SK-N-SH (cell line): ENCODE results near the gene MAP2K7. TPM values are rescaled to one million over a fixed set of nuclear protein-coding genes. Genes with fewer than 3 reads are reported as not detected.

Experiments
- CTCF ChIA-PET: fragments of 300-600, 350-600 bp; formaldehyde crosslinking; extraction: SDS; loops from one replicate; lab custom pipeline; 2021; lab: Yijun Ruan, JAX
- POLR2A ChIA-PET: fragments of 350-600 bp; sonication (Branson Sonifier 250); formaldehyde crosslinking; extraction: SDS; loops from one replicate; lab custom pipeline; 2020; ENCODE audit warnings: antibody characterized with exemption, inconsistent platforms; lab: Yijun Ruan, JAX
- DNase-seq: peaks from one replicate; pipeline ENCODE4 v3.0.0; 2012
- H2AFZ ChIP-seq: fragments of 200-600 bp; sonication (generic); 2 replicates; pipeline ENCODE4 v1.8.1; 2016; ENCODE audit warnings: antibody characterized with exemption, mild to moderate bottlenecking, low read depth
- H3F3A ChIP-seq: fragments of 200-600 bp; sonication (generic); replicated peaks from 2 replicates; pipeline ENCODE3; 2016; ENCODE audit warnings: antibody characterized with exemption, mild to moderate bottlenecking; ENCODE audit not compliant: insufficient read depth
- H3K27ac ChIP-seq, 2 experiments: fragments of 200-500 bp in 1 of 2; fragments of 200-600 bp in 1 of 2; sonication (Bioruptor generic) in 1 of 2; sonication (generic), shearing (Covaris generic) in 1 of 2; 2 replicates each; pipeline versions ENCODE4 v1.5.1 to v1.6.1; 2014 to 2016; ENCODE audit warnings: low read depth in 2 of 2, inconsistent platforms in 1 of 2, low read length in 1 of 2, mild to moderate bottlenecking in 1 of 2, mixed read lengths in 1 of 2
- H3K27me3 ChIP-seq: fragments of 200-600 bp; sonication (generic), shearing (Covaris generic); 2 replicates; pipeline ENCODE4 v1.6.1; 2016; ENCODE audit warnings: mixed run types; ENCODE audit not compliant: insufficient read depth
- H3K36me3 ChIP-seq, 2 experiments: fragments of 200-500 bp in 1 of 2; fragments of 200-600 bp in 1 of 2; sonication (Bioruptor generic) in 1 of 2; sonication (generic) in 1 of 2; replicated peaks in 1 of 2; 2 replicates each; pipeline versions ENCODE3 to v1.5.1; 2014 to 2016; ENCODE audit warnings: low read length in 1 of 2, mild to moderate bottlenecking in 1 of 2; ENCODE audit not compliant: insufficient read depth in 2 of 2, control insufficient read depth in 1 of 2
- H3K4me1 ChIP-seq, 2 experiments: fragments of 200-500 bp in 1 of 2; fragments of 200-600 bp in 1 of 2; sonication (Bioruptor generic) in 1 of 2; sonication (generic), shearing (Covaris generic) in 1 of 2; 2 replicates each; pipeline versions ENCODE4 v1.5.1 to v1.6.1; 2014 to 2016; ENCODE audit warnings: low read depth in 1 of 2, low read length in 1 of 2, mixed run types in 1 of 2; ENCODE audit not compliant: insufficient read depth in 2 of 2, control insufficient read depth in 1 of 2
- H3K4me2 ChIP-seq: fragments of 200-600 bp; sonication (generic), shearing (Covaris generic); 2 replicates; pipeline ENCODE4 v1.6.1; 2017; ENCODE audit warnings: mixed run types
- H3K4me3 ChIP-seq, 2 experiments: fragments of 200-500 bp in 1 of 2; fragments of 200-600 bp in 1 of 2; sonication (Bioruptor generic) in 1 of 2; sonication (generic), shearing (Covaris generic) in 1 of 2; 2 replicates each; pipeline versions ENCODE4 v1.5.1 to v1.8.1; 2014 to 2016; ENCODE audit warnings: low read depth in 2 of 2, inconsistent platforms in 1 of 2, low read length in 1 of 2, mild to moderate bottlenecking in 1 of 2, mixed read lengths in 1 of 2, moderate library complexity in 1 of 2
- H3K79me2 ChIP-seq: fragments of 200-600 bp; sonication (generic); 2 replicates; pipeline ENCODE4 v1.8.1; 2017; ENCODE audit warnings: mild to moderate bottlenecking; ENCODE audit not compliant: insufficient read depth
- H3K9ac ChIP-seq: fragments of 200-600 bp; sonication (generic); 2 replicates; pipeline ENCODE4 v1.6.1; 2017; ENCODE audit warnings: mixed run types
- H3K9me2 ChIP-seq: fragments of 200-600 bp; sonication (generic); 2 replicates; pipeline ENCODE4 v1.6.1; 2017; ENCODE audit warnings: mixed run types
- H3K9me3 ChIP-seq: fragments of 200-600 bp; sonication (generic); 2 replicates; pipeline ENCODE4 v1.6.1; 2017; ENCODE audit warnings: mixed run types, mild to moderate bottlenecking, moderate library complexity
- H4K20me1 ChIP-seq: fragments of 200-600 bp; sonication (generic); 2 replicates; pipeline ENCODE4 v1.6.1; 2017; ENCODE audit warnings: mild to moderate bottlenecking, mixed run types; ENCODE audit not compliant: insufficient read depth
- EP300 ChIP-seq, 2 experiments: IDR thresholded peaks; 2 replicates each; pipeline versions ENCODE4 v1.4.0 to v1.6.1; 2012; ENCODE audit warnings: borderline replicate concordance in 1 of 2, low read depth in 1 of 2, low read length in 1 of 2
- EZH2phosphoT487 ChIP-seq: fragments of 200-600 bp; sonication (generic); IDR thresholded peaks from 2 replicates; pipeline ENCODE4 v1.6.1; 2017; ENCODE audit warnings: low read depth, mixed run types, mild to moderate bottlenecking, antibody characterized with exemption, moderate library complexity, borderline replicate concordance
- FOXJ3 ChIP-seq: sonication (generic); formaldehyde crosslinking; IDR thresholded peaks from 2 replicates; pipeline ENCODE4 v1.5.1; 2020; ENCODE audit warnings: mild to moderate bottlenecking, missing genetic modification reagents
- GATA2 ChIP-seq: sonication (generic); formaldehyde crosslinking; IDR thresholded peaks from 2 replicates; pipeline ENCODE4 v1.5.0; 2020; ENCODE audit warnings: mild to moderate bottlenecking, missing genetic modification reagents
- NRF1 ChIP-seq: IDR thresholded peaks from 2 replicates; pipeline ENCODE4 v1.6.1; 2012; ENCODE audit warnings: low read depth, mild to moderate bottlenecking, low read length
- RAD21 ChIP-seq: IDR thresholded peaks from 2 replicates; pipeline ENCODE4 v1.6.1; 2012; ENCODE audit warnings: mild to moderate bottlenecking, low read length
- RFX5 ChIP-seq: IDR thresholded peaks from 2 replicates; pipeline ENCODE4 v1.6.1; 2012; ENCODE audit warnings: mild to moderate bottlenecking, improper control_type of control experiment, low read length
- TAF1 ChIP-seq: IDR thresholded peaks from 2 replicates; pipeline ENCODE4 v1.6.1; 2012; ENCODE audit warnings: low read depth, mild to moderate bottlenecking, low read length, moderate library complexity, borderline replicate concordance
- WGBS: methylation state at CpG from one replicate; pipeline ENCODE4 v1.1.6; 2017; ENCODE audit warnings: low lambda C conversion rate; 5-methylcytosine and 5-hydroxymethylcytosine counted together
- polyA plus RNA-seq, 3 experiments: library from polyadenylated mRNA; depleted of rRNA; stranded (reverse); fragments of >200 nt; gene quantifications; 2 replicates each; pipeline ENCODE4 v1.2.3, GENCODE V29; 2012
- TF ChIP-seq, protein P1 (sequence below): IDR thresholded peaks from 2 replicates; pipeline ENCODE4 v1.4.0; 2012; ENCODE audit warnings: low read depth, borderline replicate concordance
- TF ChIP-seq, protein P2 (sequence below): IDR thresholded peaks from 2 replicates; pipeline ENCODE4 v1.4.0; 2012; ENCODE audit warnings: low read depth, borderline replicate concordance
- TF ChIP-seq, protein P3 (sequence below): fragments of 200-600 bp; sonication (generic); IDR thresholded peaks from 2 replicates; pipeline ENCODE4 v1.6.1; 2017; ENCODE audit warnings: antibody characterized with exemption, mild to moderate bottlenecking, moderate library complexity
- TF ChIP-seq, protein P4 (sequence below): fragments of 150-350 bp; IDR thresholded peaks from 2 replicates; pipeline ENCODE4 v1.6.1; 2016; ENCODE audit warnings: mild to moderate bottlenecking, low read depth, low read length

MAP2K7 gene
- polyA plus RNA-seq, 1 of the 3 experiments (the other 2 are of a cell fraction): 13.0 TPM

GRCh38 chr19:7905859-7906258 is 2.2 kb downstream of the MAP2K7 start:
- Histone ChIP-seq H4K20me1 (peaks cover 36% of the 10 kb centered on the region), H3K4me1 (peaks cover 0 to 19% of the 10 kb centered on the region in 2 experiments; a peak in 2 of 4 replicates), H3K27ac (no peak overlapping the region)

More at GRCh38 chr19:7905859-7906258, 2.2 kb downstream of the MAP2K7 start:
- no peaks in the 10 kb centered on the region for H3K27me3 ChIP-seq
- H3F3A ChIP-seq: no peaks in the 10 kb centered on the region
- no peak for TF ChIP-seq EZH2phosphoT487
- TF ChIP-seq FOXJ3: no peak
- no peak for TF ChIP-seq GATA2 (CRISPR knock-in tag)
- TF ChIP-seq TAF1: no peak
- TF ChIP-seq, protein P1, sequence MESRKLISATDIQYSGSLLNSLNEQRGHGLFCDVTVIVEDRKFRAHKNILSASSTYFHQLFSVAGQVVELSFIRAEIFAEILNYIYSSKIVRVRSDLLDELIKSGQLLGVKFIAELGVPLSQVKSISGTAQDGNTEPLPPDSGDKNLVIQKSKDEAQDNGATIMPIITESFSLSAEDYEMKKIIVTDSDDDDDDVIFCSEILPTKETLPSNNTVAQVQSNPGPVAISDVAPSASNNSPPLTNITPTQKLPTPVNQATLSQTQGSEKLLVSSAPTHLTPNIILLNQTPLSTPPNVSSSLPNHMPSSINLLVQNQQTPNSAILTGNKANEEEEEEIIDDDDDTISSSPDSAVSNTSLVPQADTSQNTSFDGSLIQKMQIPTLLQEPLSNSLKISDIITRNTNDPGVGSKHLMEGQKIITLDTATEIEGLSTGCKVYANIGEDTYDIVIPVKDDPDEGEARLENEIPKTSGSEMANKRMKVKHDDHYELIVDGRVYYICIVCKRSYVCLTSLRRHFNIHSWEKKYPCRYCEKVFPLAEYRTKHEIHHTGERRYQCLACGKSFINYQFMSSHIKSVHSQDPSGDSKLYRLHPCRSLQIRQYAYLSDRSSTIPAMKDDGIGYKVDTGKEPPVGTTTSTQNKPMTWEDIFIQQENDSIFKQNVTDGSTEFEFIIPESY: no peak
- TF ChIP-seq, protein P2, sequence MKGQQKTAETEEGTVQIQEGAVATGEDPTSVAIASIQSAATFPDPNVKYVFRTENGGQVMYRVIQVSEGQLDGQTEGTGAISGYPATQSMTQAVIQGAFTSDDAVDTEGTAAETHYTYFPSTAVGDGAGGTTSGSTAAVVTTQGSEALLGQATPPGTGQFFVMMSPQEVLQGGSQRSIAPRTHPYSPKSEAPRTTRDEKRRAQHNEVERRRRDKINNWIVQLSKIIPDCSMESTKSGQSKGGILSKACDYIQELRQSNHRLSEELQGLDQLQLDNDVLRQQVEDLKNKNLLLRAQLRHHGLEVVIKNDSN: no peak
- TF ChIP-seq EP300 (IDR thresholded peaks at IDR 0.05; ENCODE audit: borderline replicate concordance in 1 of 2, low read depth in 1 of 2, low read length in 1 of 2): no peak
- no peak for TF ChIP-seq NRF1
- TF ChIP-seq RFX5: no peak
- TF ChIP-seq, protein P3, sequence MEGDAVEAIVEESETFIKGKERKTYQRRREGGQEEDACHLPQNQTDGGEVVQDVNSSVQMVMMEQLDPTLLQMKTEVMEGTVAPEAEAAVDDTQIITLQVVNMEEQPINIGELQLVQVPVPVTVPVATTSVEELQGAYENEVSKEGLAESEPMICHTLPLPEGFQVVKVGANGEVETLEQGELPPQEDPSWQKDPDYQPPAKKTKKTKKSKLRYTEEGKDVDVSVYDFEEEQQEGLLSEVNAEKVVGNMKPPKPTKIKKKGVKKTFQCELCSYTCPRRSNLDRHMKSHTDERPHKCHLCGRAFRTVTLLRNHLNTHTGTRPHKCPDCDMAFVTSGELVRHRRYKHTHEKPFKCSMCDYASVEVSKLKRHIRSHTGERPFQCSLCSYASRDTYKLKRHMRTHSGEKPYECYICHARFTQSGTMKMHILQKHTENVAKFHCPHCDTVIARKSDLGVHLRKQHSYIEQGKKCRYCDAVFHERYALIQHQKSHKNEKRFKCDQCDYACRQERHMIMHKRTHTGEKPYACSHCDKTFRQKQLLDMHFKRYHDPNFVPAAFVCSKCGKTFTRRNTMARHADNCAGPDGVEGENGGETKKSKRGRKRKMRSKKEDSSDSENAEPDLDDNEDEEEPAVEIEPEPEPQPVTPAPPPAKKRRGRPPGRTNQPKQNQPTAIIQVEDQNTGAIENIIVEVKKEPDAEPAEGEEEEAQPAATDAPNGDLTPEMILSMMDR: no peak
- TF ChIP-seq RAD21: no peak
- TF ChIP-seq, protein P4, sequence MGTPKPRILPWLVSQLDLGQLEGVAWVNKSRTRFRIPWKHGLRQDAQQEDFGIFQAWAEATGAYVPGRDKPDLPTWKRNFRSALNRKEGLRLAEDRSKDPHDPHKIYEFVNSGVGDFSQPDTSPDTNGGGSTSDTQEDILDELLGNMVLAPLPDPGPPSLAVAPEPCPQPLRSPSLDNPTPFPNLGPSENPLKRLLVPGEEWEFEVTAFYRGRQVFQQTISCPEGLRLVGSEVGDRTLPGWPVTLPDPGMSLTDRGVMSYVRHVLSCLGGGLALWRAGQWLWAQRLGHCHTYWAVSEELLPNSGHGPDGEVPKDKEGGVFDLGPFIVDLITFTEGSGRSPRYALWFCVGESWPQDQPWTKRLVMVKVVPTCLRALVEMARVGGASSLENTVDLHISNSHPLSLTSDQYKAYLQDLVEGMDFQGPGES: no peak
- POLR2A ChIA-PET: no interaction called here
- H3K4me3 ChIP-seq: no peak overlapping the region
- H3K9me2 ChIP-seq: no peaks in the 10 kb centered on the region
- 99% methylated on average over 9 of the region's 10 CpGs for WGBS
- peaks cover 43% of the 10 kb centered on the region for H3K79me2 ChIP-seq
- CTCF ChIA-PET: no interaction called here
- H3K4me2 ChIP-seq: no peak overlapping the region; the same call in 1 of the 2 replicates
- H3K36me3 ChIP-seq: peaks cover 3 to 15% of the 10 kb centered on the region in 2 experiments
- DNase-seq: no peak
- H2AFZ ChIP-seq: no peak overlapping the region
- H3K9me3 ChIP-seq: no peaks in the 10 kb centered on the region
- H3K9ac ChIP-seq: no peak overlapping the region
